ENCODE results near the gene UBE2K. TPM values are rescaled to one million over a fixed set of nuclear protein-coding genes. Genes with fewer than 3 reads are reported as not detected.

UBE2K gene
- total and polyA plus RNA-seq, 2 experiments from 2014 or later = 40.4 to 112 TPM

DNA sequence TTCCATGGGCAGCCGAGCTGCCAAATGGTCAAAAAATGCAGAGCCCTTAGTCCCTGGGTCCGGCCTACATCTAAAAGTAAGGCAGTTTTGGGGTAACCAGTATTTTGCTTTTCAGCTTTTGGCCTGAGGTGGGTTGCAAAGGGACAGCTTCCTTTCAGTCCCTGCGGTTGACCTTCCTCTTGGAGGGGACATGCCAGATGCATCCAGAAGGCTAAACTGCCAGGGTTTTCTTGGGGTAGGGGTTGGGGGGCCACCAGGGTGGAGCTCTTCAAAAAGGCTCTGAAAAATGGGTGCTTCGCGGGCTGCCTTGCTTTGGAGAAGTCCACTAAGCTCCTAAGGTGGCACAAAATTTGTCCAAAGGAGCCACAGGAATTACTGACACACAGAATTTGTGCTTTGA is 120.7 kb downstream of the UBE2K start:
- Histone ChIP-seq H3K9me3 (ENCODE audit: low read depth) (no peaks in the 10 kb centered on the region), H4K20me1 (ENCODE audit: insufficient read depth, poor library complexity, severe bottlenecking) (no peaks in the 10 kb centered on the region), H3K4me1 (ENCODE audit: insufficient read depth) (no peaks in the 10 kb centered on the region), H3K27ac (no peak overlapping the region), H3K27me3 (no peaks in the 10 kb centered on the region), H3K4me3 (no peak overlapping the region), H3K79me2 (no peaks in the 10 kb centered on the region), H3K4me2 (no peak overlapping the region), H3K36me3 (replicated peaks; ENCODE audit: insufficient read depth, low read depth) (no peaks in the 10 kb centered on the region), H2AFZ (no peak overlapping the region), H3K9me2 (replicated peaks; ENCODE audit: insufficient read depth) (no peaks in the 10 kb centered on the region)
- TF ChIP-seq EZH2 (IDR thresholded peaks at IDR 0.05; ENCODE audit: borderline replicate concordance) = no peak
- no peak for TF ChIP-seq EZH2phosphoT487 (IDR thresholded peaks at IDR 0.05; ENCODE audit: low read depth, severe bottlenecking, unreplicated experiment)
- TF ChIP-seq, protein P1, sequence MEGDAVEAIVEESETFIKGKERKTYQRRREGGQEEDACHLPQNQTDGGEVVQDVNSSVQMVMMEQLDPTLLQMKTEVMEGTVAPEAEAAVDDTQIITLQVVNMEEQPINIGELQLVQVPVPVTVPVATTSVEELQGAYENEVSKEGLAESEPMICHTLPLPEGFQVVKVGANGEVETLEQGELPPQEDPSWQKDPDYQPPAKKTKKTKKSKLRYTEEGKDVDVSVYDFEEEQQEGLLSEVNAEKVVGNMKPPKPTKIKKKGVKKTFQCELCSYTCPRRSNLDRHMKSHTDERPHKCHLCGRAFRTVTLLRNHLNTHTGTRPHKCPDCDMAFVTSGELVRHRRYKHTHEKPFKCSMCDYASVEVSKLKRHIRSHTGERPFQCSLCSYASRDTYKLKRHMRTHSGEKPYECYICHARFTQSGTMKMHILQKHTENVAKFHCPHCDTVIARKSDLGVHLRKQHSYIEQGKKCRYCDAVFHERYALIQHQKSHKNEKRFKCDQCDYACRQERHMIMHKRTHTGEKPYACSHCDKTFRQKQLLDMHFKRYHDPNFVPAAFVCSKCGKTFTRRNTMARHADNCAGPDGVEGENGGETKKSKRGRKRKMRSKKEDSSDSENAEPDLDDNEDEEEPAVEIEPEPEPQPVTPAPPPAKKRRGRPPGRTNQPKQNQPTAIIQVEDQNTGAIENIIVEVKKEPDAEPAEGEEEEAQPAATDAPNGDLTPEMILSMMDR (IDR thresholded peaks at IDR 0.05; ENCODE audit: poor library complexity) = no peak
- 94% methylated on average over 5 of the region's 5 CpGs for WGBS (ENCODE audit: low lambda C conversion rate, missing lambda C conversion rate)
- DNase-seq (ENCODE audit: low spot score) = no peak

DNA sequence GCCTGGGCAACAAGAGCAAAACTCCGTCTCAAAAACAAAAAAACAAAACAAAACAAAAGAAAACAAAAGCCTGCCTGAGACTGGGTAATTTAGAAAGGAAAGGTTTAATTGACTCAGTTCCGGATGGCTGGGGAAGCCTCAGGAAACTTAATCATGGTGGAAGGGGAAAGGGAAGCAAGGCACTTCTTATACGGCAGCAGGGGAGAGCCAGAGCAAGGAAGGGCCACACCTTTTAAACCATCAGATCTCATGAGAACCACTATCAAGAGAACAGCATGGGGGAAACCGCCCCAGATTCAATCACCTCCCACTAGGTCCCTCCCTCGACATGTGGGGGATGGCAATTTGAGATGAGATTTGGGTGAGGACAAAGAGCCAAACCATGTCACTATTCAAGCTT is 122.2 kb downstream of the UBE2K start:
- TF ChIP-seq EZH2 (IDR thresholded peaks at IDR 0.05; ENCODE audit: borderline replicate concordance) (no peak), EZH2phosphoT487 (IDR thresholded peaks at IDR 0.05; ENCODE audit: low read depth, severe bottlenecking, unreplicated experiment) (no peak)
- TF ChIP-seq, protein P1 (IDR thresholded peaks at IDR 0.05; ENCODE audit: poor library complexity) = no peak
- Histone ChIP-seq H3K27me3 (no peaks in the 10 kb centered on the region), H3K27ac (no peak overlapping the region), H2AFZ (no peak overlapping the region), H3K9me2 (replicated peaks; ENCODE audit: insufficient read depth) (no peaks in the 10 kb centered on the region), H3K36me3 (replicated peaks; ENCODE audit: insufficient read depth, low read depth) (no peaks in the 10 kb centered on the region), H3K4me3 (no peak overlapping the region), H3K4me1 (ENCODE audit: insufficient read depth) (no peaks in the 10 kb centered on the region), H3K79me2 (no peaks in the 10 kb centered on the region), H3K9me3 (ENCODE audit: low read depth) (no peaks in the 10 kb centered on the region), H4K20me1 (ENCODE audit: insufficient read depth, poor library complexity, severe bottlenecking) (no peaks in the 10 kb centered on the region), H3K4me2 (no peak overlapping the region)
- WGBS (ENCODE audit: low lambda C conversion rate, missing lambda C conversion rate) = 72% methylated on average over 5 of the region's 5 CpGs
- no peak for DNase-seq (ENCODE audit: low spot score)

DNA sequence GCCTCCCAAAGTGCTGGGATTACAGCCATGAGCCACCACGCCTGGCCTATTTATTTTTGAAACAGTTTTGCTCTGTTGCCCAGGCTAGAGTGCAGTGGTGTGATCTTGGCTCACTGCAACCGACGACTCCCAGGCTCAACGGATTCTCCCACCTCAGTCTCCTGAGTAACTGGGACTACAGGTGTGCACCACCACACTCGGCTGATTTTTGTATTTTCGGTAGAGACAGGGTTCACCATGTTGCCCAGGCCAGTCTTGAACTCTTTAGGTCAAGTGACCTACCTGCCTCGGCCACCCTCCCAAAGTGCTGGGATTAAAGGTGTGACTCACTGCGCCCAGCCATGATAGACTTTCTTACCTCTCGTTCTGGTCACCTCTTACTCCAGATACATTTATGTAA is 124.0 kb downstream of the UBE2K start:
- Histone ChIP-seq H3K36me3 (replicated peaks; ENCODE audit: insufficient read depth, low read depth) (no peaks in the 10 kb centered on the region), H3K9me3 (ENCODE audit: low read depth) (no peaks in the 10 kb centered on the region), H4K20me1 (ENCODE audit: insufficient read depth, poor library complexity, severe bottlenecking) (no peaks in the 10 kb centered on the region), H3K79me2 (no peaks in the 10 kb centered on the region), H3K27ac (no peak overlapping the region), H3K4me1 (ENCODE audit: insufficient read depth) (no peaks in the 10 kb centered on the region), H3K4me2 (no peak overlapping the region), H2AFZ (no peak overlapping the region), H3K27me3 (no peaks in the 10 kb centered on the region), H3K4me3 (no peak overlapping the region), H3K9me2 (replicated peaks; ENCODE audit: insufficient read depth) (no peaks in the 10 kb centered on the region)
- TF ChIP-seq, protein P1 (IDR thresholded peaks at IDR 0.05; ENCODE audit: poor library complexity) = no peak
- TF ChIP-seq EZH2 (IDR thresholded peaks at IDR 0.05; ENCODE audit: borderline replicate concordance) (no peak), EZH2phosphoT487 (IDR thresholded peaks at IDR 0.05; ENCODE audit: low read depth, severe bottlenecking, unreplicated experiment) (no peak)
- DNase-seq (ENCODE audit: low spot score) = no peak
- 97% methylated on average over 9 of the region's 9 CpGs for WGBS (ENCODE audit: low lambda C conversion rate, missing lambda C conversion rate)

DNA sequence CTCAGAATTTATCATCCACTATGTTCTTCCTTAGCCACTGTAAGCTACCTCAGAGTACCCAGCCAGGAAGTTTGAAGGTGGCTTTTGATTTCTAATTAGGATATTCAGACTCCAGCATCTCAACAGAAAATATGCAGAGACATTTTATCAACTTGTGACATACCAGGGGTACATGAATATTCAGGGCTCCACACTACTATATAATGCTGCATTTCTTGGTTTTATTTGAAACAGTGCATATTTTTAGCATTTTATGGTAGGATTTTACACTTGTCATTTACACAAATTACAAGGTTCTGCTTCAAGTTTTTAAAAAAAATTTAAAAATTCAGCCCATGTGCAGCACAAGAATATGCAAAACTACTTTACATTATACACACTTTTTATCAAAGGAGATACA is 124.7 kb downstream of the UBE2K start:
- Histone ChIP-seq H3K27me3 (no peaks in the 10 kb centered on the region), H4K20me1 (ENCODE audit: insufficient read depth, poor library complexity, severe bottlenecking) (no peaks in the 10 kb centered on the region), H3K9me2 (replicated peaks; ENCODE audit: insufficient read depth) (no peaks in the 10 kb centered on the region), H3K27ac (no peak overlapping the region), H3K4me3 (no peak overlapping the region), H3K4me1 (ENCODE audit: insufficient read depth) (no peaks in the 10 kb centered on the region), H3K4me2 (no peak overlapping the region), H3K79me2 (no peaks in the 10 kb centered on the region), H3K36me3 (replicated peaks; ENCODE audit: insufficient read depth, low read depth) (no peaks in the 10 kb centered on the region), H3K9me3 (ENCODE audit: low read depth) (no peaks in the 10 kb centered on the region), H2AFZ (no peak overlapping the region)
- TF ChIP-seq, protein P1 (IDR thresholded peaks at IDR 0.05; ENCODE audit: poor library complexity) = no peak
- TF ChIP-seq EZH2 (IDR thresholded peaks at IDR 0.05; ENCODE audit: borderline replicate concordance) (no peak), EZH2phosphoT487 (IDR thresholded peaks at IDR 0.05; ENCODE audit: low read depth, severe bottlenecking, unreplicated experiment) (no peak)
- DNase-seq (ENCODE audit: low spot score) = no peak

All from hepatocyte (in vitro differentiated cells).